Stimulated activated CD4-positive, alpha-beta T cell treated with anti-CD3 and anti-CD28 coated beads, Interleukin-2, amount 100 ng/mL, for 24 hours (primary cell): Measurements from ENCODE around the gene ARHGEF19.
"Not testable (repeated sequence)": the region's sequence is repeated elsewhere in the genome, so short reads cannot be mapped to it uniquely, and the experiment has no call there.

ENCODE experiments used
- DNase-seq, 2 donors: peaks; one replicate each; pipeline ENCODE4 v3.0.0-alpha.2; 2020

The ARHGEF19 gene

GRCh38 chr1:16212251-16212961 is at the start of gene ARHGEF19:
TSS of gene ARHGEF19 (minus strand) at chr1:16212652. CDS start at chr1:16209054, 3,598 bp downstream.
- no peak for DNase-seq

- no peak for DNase-seq
Observed at GRCh38 chr1:16262067-16262466, 49.6 kb upstream of the ARHGEF19 start.

DNA sequence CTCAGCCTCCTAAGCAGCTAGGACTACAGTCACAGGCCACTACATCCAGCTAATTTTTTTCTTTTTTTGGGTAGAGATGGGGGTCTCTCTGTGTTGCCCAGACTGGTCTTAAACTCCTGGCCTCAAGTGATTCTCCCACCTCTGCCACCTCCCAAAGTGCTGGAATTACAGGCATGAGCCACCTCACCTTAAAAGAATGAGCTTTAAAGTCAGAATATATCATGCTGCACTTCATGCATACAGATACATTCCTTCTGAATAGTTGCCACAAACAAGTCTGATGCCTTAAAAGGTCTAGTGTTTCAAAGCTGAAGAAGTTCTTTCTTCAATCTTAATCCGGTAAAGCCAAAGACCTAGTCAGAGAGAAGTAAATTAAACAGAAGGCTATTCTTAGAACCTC is 48.4 kb upstream of the ARHGEF19 start:
- DNase-seq: no peak

- DNase-seq: no peak
Observed at GRCh38 chr1:16258591-16259135, 46.2 kb upstream of the ARHGEF19 start.

DNA sequence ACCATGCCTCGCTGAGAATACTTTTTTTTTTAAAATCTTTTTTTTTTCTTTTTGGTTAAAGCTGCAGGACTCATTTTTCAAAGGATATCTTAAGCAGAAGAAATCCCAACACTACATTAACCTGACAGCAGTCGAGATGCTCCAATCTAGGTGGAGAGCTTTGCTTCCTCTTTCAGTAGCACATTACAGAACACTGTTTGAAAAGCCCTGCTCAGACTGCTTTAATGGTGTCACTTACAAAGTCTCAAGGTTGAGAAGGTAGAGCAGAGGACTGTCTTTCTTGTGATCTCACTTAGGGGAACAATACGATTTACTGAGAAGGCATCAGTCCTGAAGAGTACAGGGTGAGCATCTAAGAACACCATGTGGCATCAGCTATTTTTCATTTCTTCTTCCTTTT is 45.5 kb upstream of the ARHGEF19 start:
- DNase-seq: no peak

- not testable (repeated sequence) for DNase-seq
Observed at GRCh38 chr1:16257556-16257955, 45.1 kb upstream of the ARHGEF19 start.

DNA sequence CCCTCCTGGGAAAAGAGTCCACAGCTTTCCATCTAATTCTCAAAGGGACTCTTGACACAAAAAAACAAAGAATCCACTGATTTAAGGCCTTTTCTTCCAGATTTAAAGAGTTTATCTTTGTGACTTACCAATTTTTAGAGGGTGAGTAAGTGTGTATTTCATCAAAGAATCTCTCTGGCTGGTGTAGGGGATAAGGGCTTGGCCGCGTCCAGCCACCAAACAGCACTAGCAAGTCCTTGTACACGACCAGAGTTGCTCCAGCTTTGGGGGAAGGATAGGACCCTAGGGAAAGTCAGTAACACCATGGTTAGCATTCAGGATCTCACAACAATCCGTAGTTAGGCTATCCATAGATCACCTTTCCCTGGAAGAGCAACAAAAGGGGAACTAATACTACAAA is 44.0 kb upstream of the ARHGEF19 start:
- DNase-seq: no peak

GRCh38 chr1:16254263-16254928 is 41.9 kb upstream of the ARHGEF19 start:
- DNase-seq: no peak

DNA sequence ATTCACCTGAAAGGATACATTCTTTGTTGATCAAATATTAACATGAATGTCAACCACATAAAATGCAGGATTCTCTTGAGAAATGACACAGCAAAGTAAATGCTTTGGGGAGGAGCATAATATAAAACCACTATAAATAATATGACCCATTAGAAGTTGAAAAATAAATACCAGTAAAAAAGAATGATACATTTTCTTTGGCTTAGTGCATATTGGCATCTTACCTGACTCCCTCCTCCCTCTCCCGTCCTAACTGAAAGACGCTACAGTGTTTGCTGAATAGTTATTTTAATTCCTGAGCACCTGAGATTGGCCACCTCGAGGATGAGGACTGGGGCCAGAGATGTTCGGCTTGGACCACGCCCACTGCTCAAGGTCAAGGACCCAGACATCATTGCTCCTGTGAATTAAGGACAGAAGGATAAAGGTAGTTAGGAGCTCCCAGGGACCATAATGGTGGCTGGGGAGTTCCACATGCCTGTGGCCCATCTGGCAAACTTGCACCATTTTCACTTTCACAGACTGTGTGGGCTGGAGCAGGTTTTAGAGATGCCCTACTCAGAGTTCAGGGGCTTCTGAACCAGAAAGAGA is 41.0 kb upstream of the ARHGEF19 start:
- DNase-seq: no peak

GRCh38 chr1:16252912-16253311 is 40.5 kb upstream of the ARHGEF19 start:
- no peak for DNase-seq

DNA sequence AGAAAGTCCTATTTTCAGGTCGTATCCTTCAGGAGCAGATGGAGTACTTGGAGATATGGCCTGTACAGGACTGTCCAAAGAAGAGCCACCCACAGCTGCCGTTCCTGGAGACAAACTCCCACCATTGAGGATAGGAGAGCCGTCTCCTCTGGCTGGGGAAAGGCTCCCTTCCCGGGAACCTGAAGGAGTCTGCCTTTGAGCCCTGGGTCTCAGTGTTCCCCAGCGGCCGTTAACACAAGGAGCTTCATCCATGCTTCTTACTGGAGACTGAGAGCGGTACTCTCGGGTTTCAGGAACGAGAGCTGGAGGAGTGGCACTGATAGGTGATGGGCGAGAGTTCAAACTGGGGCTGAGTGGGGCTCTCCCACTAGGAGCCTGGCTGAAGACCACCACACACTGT is 38.9 kb upstream of the ARHGEF19 start:
- DNase-seq: no peak

DNA sequence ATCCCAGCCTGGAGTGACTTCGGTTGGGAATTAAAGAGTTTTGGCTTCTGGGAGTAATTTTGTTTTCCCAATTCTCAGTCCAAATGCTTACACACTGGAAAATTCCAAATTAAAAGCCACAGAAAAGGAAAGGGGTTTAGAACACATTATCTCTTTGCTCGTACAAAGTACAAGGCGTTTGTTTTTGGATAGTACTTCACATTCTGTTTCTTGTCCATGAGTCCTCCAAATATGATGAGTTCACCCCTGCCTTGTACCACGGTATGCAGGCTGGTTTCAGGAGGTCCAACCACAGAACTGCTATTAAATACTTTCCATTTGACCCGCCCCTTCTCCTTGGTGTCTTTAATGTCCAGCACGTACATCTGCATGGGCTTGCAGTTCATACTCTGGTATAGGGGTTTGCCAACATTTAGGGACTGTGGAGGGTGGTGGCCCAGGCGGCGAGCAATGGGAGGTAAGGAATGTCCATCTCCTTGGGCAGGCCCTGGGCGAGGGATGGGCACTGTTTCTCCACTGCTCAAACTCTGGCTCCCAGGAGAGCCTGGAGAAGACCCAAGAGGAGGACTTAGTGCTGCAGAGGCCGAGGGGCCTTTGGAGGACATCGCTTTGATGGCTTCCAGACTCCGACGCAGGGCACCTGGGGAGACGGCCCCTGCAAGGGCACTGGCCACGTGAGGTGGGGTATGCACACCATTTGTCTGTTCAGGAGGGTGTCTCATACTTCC is 38.2 kb upstream of the ARHGEF19 start:
- no peak for DNase-seq

DNA sequence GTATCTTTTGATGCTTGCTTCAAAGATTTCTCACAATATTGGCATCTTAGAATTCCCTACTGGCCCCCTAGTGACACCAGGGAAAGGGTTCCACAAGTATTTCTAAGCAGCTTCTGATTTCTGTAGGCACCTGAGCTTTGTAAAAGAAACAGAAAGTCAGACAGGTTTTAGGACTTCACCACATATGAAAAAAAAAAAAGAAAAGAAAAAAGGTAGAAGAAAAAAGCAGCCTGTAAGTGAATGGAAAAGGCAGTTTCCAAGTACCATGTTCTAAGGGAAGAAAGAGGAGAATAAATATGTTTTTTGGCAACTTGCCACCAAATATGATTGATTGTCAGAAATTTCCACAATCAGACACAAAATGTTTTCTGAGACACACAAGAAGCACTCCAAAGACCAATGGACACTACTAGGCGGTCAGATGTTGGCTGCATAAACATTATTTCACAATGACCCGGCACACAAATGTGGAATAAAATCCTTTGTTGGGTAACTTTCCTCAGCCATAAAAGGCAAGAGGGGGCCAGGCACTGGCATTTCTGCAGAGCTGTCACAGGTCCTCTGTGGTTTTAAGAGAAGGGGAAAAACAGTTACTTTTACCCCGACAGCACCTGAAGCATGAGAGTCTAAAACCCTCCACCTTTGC is 37.3 kb upstream of the ARHGEF19 start:
- no peak for DNase-seq

DNA sequence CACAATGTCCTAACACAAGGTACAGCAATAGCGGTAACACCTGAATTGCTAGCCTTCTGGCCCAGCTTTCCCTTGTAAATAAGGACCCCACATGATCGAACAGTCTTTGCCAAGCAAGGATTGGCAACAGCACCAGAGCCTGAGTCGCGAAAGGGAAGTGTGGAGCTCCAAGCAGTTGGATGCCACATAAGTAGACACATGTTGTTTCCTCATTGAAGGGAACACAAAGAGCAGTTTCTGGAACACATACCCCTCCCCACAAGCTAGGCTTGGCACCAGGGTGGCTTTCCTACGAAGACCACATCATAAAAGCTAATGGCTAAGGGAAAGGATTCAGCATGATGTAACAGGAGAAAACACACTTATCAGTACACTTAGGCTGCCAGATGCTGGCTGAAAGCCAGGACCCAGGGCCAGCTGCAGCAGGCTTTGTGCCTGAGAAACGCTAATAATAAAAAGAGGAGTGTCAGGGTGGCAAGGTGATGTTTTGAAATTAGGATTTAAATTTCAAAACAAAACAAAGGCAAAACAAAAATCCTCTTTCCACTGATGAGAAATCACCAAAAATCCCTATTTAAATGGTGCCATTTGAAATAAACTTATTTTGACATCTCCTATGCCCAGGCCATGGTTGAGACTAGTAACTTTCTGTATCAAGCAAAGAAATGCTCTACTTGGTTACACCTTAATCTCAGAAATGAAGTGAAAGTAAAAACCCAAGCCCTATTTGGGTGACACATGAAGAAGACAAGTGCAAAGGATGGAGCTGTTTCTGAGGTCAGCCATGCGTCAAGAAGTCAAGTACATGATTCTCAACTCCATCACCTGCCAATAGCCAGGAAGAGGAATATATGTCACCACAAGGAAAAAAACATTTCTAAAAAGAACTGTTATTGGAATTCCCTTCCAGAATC is 36.4 kb upstream of the ARHGEF19 start:
- DNase-seq: no peak

- DNase-seq: no peak
Observed at GRCh38 chr1:16248007-16248436, 35.6 kb upstream of the ARHGEF19 start.

DNA sequence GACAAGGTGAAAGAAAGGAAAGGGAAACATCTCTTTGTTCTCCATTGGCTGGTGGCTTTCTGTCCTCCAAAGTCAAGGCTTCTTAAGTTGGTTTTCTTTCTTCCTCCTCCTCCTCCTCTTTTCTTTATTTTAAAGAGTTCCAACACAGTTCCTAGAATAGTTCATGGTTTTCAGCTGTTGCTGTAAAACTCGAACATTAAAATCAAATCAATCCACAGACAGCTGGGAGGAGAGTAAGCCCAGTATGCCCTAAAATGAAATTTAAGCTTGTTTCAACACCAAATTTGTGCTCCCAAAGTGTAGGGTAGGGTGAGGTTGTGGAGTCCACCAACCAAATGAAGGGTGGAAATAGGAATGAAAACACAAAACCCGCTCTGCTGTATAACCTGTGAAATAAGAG is 35.0 kb upstream of the ARHGEF19 start:
- DNase-seq: no peak

GRCh38 chr1:16246961-16247360 is 34.5 kb upstream of the ARHGEF19 start:
- DNase-seq: no peak

DNA sequence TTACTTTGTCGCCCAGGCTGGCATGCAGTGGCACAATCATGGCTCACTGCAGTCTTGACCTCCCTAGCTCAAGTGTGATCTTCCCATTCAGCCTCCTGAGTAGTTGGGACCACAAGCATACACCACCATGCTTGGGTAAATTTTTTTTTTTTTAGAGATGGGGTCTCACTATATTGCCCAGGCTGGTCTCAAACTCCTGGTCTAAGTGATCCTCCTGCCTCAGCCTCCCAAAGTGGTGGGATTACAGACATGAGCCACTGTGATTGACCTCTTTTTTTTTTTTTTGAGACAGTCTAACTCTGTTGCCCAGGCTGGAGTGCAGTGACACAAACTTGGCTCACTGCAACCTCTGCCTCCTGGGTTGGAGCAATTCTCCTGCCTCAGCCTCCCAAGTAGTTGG is 33.8 kb upstream of the ARHGEF19 start:
- not testable (repeated sequence) for DNase-seq

- no peak for DNase-seq
Observed at GRCh38 chr1:16245476-16246196, 33.2 kb upstream of the ARHGEF19 start.

GRCh38 chr1:16244650-16245285 is 32.3 kb upstream of the ARHGEF19 start:
- DNase-seq: no peak
